HCT116 (cell line): ENCODE results near the gene DCAF8L2. TPM values are rescaled to one million over a fixed set of nuclear protein-coding genes. Genes with fewer than 3 reads are reported as not detected.

Experiments
- ATAC-seq: fragments of 200-7000 bp; cut with Tn5 transposase; 2 replicates; pipeline ENCODE4 v1.9.1; 2020; ENCODE audit warnings: mild to moderate bottlenecking, moderate library complexity
- BruUV-seq: library from RNA; stranded (reverse); fragments of 400-500 nt; replicated peaks from 2 replicates; lab custom pipeline; 2021; lab: Mats Ljungman, UMichigan
- CTCF ChIA-PET: fragments of 300-600 bp; sonication (Branson Sonifier 250); formaldehyde crosslinking; loops from one replicate; lab custom pipeline; 2021; ENCODE audit warnings: antibody characterized with exemption; lab: Charles Lee
- POLR2A ChIA-PET: fragments of 300-600, 350-600 bp; sonication (Branson Sonifier 250); formaldehyde crosslinking; loops from one replicate; lab custom pipeline; 2021; ENCODE audit warnings: antibody characterized with exemption; lab: Charles Lee
- RAD21 ChIA-PET, 2 experiments: fragments of 300-600 bp; sonication (Branson Sonifier 250); formaldehyde crosslinking; loops; one replicate each; lab custom pipeline; 2023; ENCODE audit warnings: low total read pairs in 2 of 2; ENCODE audit not compliant: uncharacterized antibody in 2 of 2, unreplicated experiment in 2 of 2, low non-redundant PET in 1 of 2; lab: Charles Lee
- DNase-seq: peaks from one replicate; pipeline ENCODE4 v3.0.0-alpha.2; 2010; ENCODE audit warnings: low read depth, low spot score
- H2AFZ ChIP-seq: fragments of 200-600 bp; shearing (Covaris generic), sonication (generic); 2 replicates; pipeline ENCODE4 v1.6.1; 2017; ENCODE audit warnings: low read depth, mixed run types, mixed read lengths, antibody characterized with exemption, low read length; ENCODE audit not compliant: poor library complexity, severe bottlenecking
- H3K27ac ChIP-seq: 2 replicates; pipeline ENCODE4 v1.5.1; 2012; ENCODE audit warnings: low read depth, low read length
- H3K27me3 ChIP-seq: fragments of 200-600 bp; sonication (generic); 2 replicates; pipeline ENCODE4 v1.6.1; 2016; ENCODE audit warnings: mixed run types, low read length, mixed read lengths; ENCODE audit not compliant: insufficient read depth
- H3K36me3 ChIP-seq, 2 experiments: fragments of 200-500 bp in 1 of 2; fragments of 200-600 bp in 1 of 2; sonication (Bioruptor generic) in 1 of 2; sonication (generic) in 1 of 2; 2 replicates each; pipeline versions ENCODE4 v1.5.1 to v1.6.1; 2014 to 2016; ENCODE audit warnings: low read length in 2 of 2, inconsistent platforms in 1 of 2, mixed read lengths in 1 of 2, mixed run types in 1 of 2; ENCODE audit not compliant: insufficient read depth in 2 of 2, control insufficient read depth in 1 of 2
- H3K4me1 ChIP-seq, 2 experiments: fragments of 200-600 bp in 1 of 2; sonication (generic) in 1 of 2; 2 replicates each; pipeline versions ENCODE4 v1.5.1 to v1.6.1; 2012 to 2017; ENCODE audit warnings: low read length in 2 of 2, inconsistent platforms in 1 of 2, mild to moderate bottlenecking in 1 of 2, mixed read lengths in 1 of 2, mixed run types in 1 of 2, moderate library complexity in 1 of 2; ENCODE audit not compliant: insufficient read depth in 2 of 2, control insufficient read depth in 1 of 2
- H3K4me2 ChIP-seq: fragments of 200-600 bp; sonication (generic); 2 replicates; pipeline ENCODE4 v1.6.1; 2017; ENCODE audit warnings: mixed run types, low read length, mixed read lengths
- H3K4me3 ChIP-seq, 2 experiments: fragments of 200-600 bp in 1 of 2; sonication (generic) in 1 of 2; replicated peaks in 1 of 2; 2 replicates each; pipeline ENCODE4 v1.5.1; 2011 to 2016; ENCODE audit warnings: low read length in 2 of 2, control low read depth in 1 of 2, low read depth in 1 of 2, mild to moderate bottlenecking in 1 of 2, mixed read lengths in 1 of 2, mixed run types in 1 of 2
- H3K79me2 ChIP-seq: fragments of 200-600 bp; sonication (generic); 2 replicates; pipeline ENCODE4 v1.6.1; 2017; ENCODE audit warnings: mild to moderate bottlenecking, mixed run types, low read length, moderate library complexity, mixed read lengths; ENCODE audit not compliant: insufficient read depth
- H3K9ac ChIP-seq: fragments of 200-600 bp; sonication (generic); 2 replicates; pipeline ENCODE4 v1.6.1; 2016; ENCODE audit warnings: low read length, mixed read lengths
- H3K9me2 ChIP-seq: fragments of 200-600 bp; sonication (generic), shearing (Covaris generic); 2 replicates; pipeline ENCODE4 v1.6.1; 2017; ENCODE audit warnings: mixed run types, mild to moderate bottlenecking, moderate library complexity; ENCODE audit not compliant: insufficient read depth
- H3K9me3 ChIP-seq, 2 experiments: fragments of 200-500 bp in 1 of 2; fragments of 200-600 bp in 1 of 2; sonication (Bioruptor generic) in 1 of 2; sonication (generic) in 1 of 2; 2 replicates each; pipeline ENCODE4 v1.6.1; 2014 to 2017; ENCODE audit warnings: low read length in 2 of 2, mixed read lengths in 2 of 2, inconsistent platforms in 1 of 2, low read depth in 1 of 2, mild to moderate bottlenecking in 1 of 2, mixed run types in 1 of 2, moderate library complexity in 1 of 2; ENCODE audit not compliant: control insufficient read depth in 1 of 2, insufficient read depth in 1 of 2
- H4K20me1 ChIP-seq: fragments of 200-600 bp; sonication (generic), shearing (Covaris generic); 2 replicates; pipeline ENCODE4 v1.6.1; 2017; ENCODE audit warnings: mixed run types, mild to moderate bottlenecking, moderate library complexity; ENCODE audit not compliant: insufficient read depth
- CBX3 ChIP-seq: IDR thresholded peaks from 2 replicates; pipeline ENCODE4 v1.6.1; 2012; ENCODE audit warnings: low read depth
- EGR1 ChIP-seq: IDR thresholded peaks from 2 replicates; pipeline ENCODE4 v1.6.1; 2012; ENCODE audit warnings: low read depth
- RAD21 ChIP-seq: IDR thresholded peaks from 2 replicates; pipeline ENCODE4 v1.6.1; 2012; ENCODE audit warnings: low read depth, mild to moderate bottlenecking
- SIN3A ChIP-seq: IDR thresholded peaks from 2 replicates; pipeline ENCODE4 v1.6.1; 2012; ENCODE audit warnings: low read depth
- SRF ChIP-seq: IDR thresholded peaks from 2 replicates; pipeline ENCODE4 v1.6.1; 2012; ENCODE audit warnings: low read depth
- ZNF274 ChIP-seq: fragments of 200-500 bp; sonication (Bioruptor generic); IDR thresholded peaks from 2 replicates; pipeline ENCODE4 v1.6.1; 2014; ENCODE audit warnings: mild to moderate bottlenecking, low read depth, low read length, inconsistent platforms
- intact Hi-C: fragments of 100-400 bp; cut with micrococcal nuclease; formaldehyde crosslinking; loops from 2 replicates; pipeline ENCODE4 v1.10.0; 2022
- total RNA-seq: library from RNA; stranded (reverse); gene quantifications from one replicate; pipeline ENCODE4 v1.2.1, GENCODE V29; 2021; ENCODE audit not compliant: unreplicated experiment
- TF ChIP-seq, protein P1 (sequence below): IDR thresholded peaks from 2 replicates; pipeline ENCODE4 v1.6.1; 2012
- TF ChIP-seq, protein P2 (sequence below), 3 experiments: fragments of 200-600 bp in 1 of 3; sonication (generic) in 1 of 3; IDR thresholded peaks in 2 of 3; conservative IDR thresholded peaks in 1 of 3; 2 replicates each; pipeline ENCODE4 v1.5.1; 2012 to 2017; ENCODE audit warnings: low read depth in 2 of 3, low read length in 2 of 3, antibody characterized with exemption in 1 of 3, borderline replicate concordance in 1 of 3, control low read depth in 1 of 3, mild to moderate bottlenecking in 1 of 3, mixed read lengths in 1 of 3, mixed run types in 1 of 3, moderate library complexity in 1 of 3; ENCODE audit not compliant: insufficient read depth in 1 of 3
- TF ChIP-seq, protein P3 (sequence below): IDR thresholded peaks from 2 replicates; pipeline ENCODE4 v1.6.1; 2011; ENCODE audit warnings: mild to moderate bottlenecking, low read length, moderate library complexity; ENCODE audit not compliant: insufficient replicate concordance; ENCODE audit errors: extremely low read depth

The DCAF8L2 gene
- total RNA-seq, 1 experiment from 2014 or later = not detected

DNA sequence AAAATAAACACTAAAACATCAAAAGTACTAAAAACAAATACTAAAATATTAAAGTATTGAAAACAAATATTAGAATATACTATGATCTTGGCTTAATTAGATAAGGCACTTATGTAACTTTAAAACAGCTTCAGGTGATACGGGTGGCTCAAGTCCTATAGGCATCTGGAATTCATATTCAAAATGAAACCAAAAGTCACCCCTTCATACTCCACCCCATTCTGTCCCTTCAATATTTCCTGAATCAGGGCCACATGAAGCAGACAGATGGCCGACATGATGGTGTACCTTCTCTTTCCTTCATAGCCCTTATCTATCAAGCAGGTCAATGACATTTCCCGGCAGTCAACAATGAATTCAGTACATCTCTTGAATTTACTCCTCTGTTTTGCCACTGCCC, 145.8 kb downstream of the DCAF8L2 start:
- Histone ChIP-seq H2AFZ (no peak overlapping the region), H3K79me2 (no peaks in the 10 kb centered on the region), H3K9ac (no peak overlapping the region), H3K4me2 (no peak overlapping the region), H3K4me3 (no peak overlapping the region), H3K9me2 (no peaks in the 10 kb centered on the region), H3K9me3 (no peaks in the 10 kb centered on the region), H3K4me1 (no peaks in the 10 kb centered on the region), H3K27ac (no peak overlapping the region), H4K20me1 (no peaks in the 10 kb centered on the region), H3K36me3 (no peaks in the 10 kb centered on the region), H3K27me3 (no peaks in the 10 kb centered on the region)
- intact Hi-C loops = no loop called here
- CTCF ChIA-PET = no interaction called here
- no peak for DNase-seq
- RAD21 ChIA-PET = no interaction called here
- POLR2A ChIA-PET = no interaction called here
- ATAC-seq = no peak
- no TSS peak for BruUV-seq
- TF ChIP-seq ZNF274 = no peak
- TF ChIP-seq SRF = no peak
- TF ChIP-seq, protein P1, sequence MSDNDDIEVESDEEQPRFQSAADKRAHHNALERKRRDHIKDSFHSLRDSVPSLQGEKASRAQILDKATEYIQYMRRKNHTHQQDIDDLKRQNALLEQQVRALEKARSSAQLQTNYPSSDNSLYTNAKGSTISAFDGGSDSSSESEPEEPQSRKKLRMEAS = no peak
- TF ChIP-seq, protein P2, sequence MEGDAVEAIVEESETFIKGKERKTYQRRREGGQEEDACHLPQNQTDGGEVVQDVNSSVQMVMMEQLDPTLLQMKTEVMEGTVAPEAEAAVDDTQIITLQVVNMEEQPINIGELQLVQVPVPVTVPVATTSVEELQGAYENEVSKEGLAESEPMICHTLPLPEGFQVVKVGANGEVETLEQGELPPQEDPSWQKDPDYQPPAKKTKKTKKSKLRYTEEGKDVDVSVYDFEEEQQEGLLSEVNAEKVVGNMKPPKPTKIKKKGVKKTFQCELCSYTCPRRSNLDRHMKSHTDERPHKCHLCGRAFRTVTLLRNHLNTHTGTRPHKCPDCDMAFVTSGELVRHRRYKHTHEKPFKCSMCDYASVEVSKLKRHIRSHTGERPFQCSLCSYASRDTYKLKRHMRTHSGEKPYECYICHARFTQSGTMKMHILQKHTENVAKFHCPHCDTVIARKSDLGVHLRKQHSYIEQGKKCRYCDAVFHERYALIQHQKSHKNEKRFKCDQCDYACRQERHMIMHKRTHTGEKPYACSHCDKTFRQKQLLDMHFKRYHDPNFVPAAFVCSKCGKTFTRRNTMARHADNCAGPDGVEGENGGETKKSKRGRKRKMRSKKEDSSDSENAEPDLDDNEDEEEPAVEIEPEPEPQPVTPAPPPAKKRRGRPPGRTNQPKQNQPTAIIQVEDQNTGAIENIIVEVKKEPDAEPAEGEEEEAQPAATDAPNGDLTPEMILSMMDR (IDR thresholded peaks at IDR 0.05 in 2 of 3, conservative IDR thresholded peaks at IDR 0.05 in 1 of 3; ENCODE audit: borderline replicate concordance in 1 of 3, insufficient read depth in 1 of 3, low read depth in 2 of 3, low read length in 2 of 3) = no peak
- TF ChIP-seq, protein P3, sequence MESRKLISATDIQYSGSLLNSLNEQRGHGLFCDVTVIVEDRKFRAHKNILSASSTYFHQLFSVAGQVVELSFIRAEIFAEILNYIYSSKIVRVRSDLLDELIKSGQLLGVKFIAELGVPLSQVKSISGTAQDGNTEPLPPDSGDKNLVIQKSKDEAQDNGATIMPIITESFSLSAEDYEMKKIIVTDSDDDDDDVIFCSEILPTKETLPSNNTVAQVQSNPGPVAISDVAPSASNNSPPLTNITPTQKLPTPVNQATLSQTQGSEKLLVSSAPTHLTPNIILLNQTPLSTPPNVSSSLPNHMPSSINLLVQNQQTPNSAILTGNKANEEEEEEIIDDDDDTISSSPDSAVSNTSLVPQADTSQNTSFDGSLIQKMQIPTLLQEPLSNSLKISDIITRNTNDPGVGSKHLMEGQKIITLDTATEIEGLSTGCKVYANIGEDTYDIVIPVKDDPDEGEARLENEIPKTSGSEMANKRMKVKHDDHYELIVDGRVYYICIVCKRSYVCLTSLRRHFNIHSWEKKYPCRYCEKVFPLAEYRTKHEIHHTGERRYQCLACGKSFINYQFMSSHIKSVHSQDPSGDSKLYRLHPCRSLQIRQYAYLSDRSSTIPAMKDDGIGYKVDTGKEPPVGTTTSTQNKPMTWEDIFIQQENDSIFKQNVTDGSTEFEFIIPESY = no peak
- TF ChIP-seq RAD21 = no peak
- no peak for TF ChIP-seq CBX3
- no peak for TF ChIP-seq EGR1
- TF ChIP-seq SIN3A = no peak
